Neural cell (in vitro differentiated cells): ENCODE data around the gene RXRB.

Experiments used
- EZH2 ChIP-seq: fragments of 200-600, 300-800 bp; shearing (Covaris generic), sonication (generic); IDR thresholded peaks from 2 replicates; pipeline ENCODE4 v1.6.1; 2014; ENCODE audit warnings: antibody characterized with exemption, low read length, borderline replicate concordance, mild to moderate bottlenecking; ENCODE audit not compliant: insufficient read depth, poor library complexity, severe bottlenecking
- MXI1 ChIP-seq: fragments of 450-650 bp; conservative IDR thresholded peaks from 2 replicates; pipeline ENCODE4 v1.6.1; 2014; ENCODE audit warnings: antibody characterized with exemption, mild to moderate bottlenecking; ENCODE audit not compliant: poor library complexity, severe bottlenecking
- POLR2AphosphoS5 ChIP-seq: IDR thresholded peaks from 2 replicates; pipeline ENCODE4 v1.6.1; 2012
- RAD21 ChIP-seq: fragments of 450-650 bp; conservative IDR thresholded peaks from 2 replicates; pipeline ENCODE4 v1.6.1; 2014; ENCODE audit warnings: antibody characterized with exemption, mild to moderate bottlenecking, moderate library complexity
- TAF1 ChIP-seq: IDR thresholded peaks from 2 replicates; pipeline ENCODE4 v1.6.1; 2012; ENCODE audit warnings: low read depth
- TF ChIP-seq, protein P1 (sequence below): fragments of 450-650 bp; IDR thresholded peaks from 2 replicates; pipeline ENCODE4 v1.5.1; 2014; ENCODE audit warnings: antibody characterized with exemption, mild to moderate bottlenecking, moderate library complexity; ENCODE audit not compliant: poor library complexity, severe bottlenecking

DNA sequence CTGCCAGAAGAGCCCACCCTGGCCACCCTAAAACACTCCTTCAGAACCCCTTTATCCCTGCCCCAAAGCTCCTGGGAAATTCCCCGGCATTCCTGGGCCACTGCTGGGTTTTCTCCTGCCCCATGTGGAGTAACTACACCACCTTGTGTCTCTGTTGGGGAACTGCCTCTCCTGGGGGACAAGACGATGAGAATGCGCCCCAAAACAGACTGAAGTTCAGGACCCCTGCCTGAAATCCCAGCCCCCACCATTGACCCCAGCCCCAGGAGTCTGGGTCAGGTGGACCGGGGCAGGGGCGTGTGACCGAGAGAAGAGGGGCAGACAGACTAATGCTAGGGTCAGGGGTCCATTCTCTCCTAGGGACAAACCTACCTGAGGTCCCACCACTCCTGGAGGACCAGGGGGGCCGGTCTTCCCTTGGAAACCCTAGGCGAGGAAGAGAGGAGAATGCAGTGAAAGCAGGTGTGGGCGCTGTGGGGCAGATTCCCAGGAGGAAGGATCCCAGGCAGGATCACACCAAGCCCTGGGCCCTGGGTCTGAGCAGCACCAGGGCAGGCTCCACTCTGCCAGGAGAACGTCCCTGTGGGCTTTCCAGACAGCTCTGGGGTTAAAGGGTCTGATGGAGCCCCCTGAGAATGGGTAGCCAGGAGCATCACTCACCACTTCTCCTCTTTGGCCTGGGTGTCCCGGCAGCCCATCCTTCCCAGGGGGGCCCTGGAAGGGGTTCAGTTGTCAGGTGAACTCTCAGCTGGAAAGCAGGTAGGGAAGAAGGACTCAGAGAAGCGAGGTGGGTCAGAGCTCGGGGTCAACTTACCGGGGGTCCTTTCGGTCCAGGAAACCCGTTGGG, 27.6 kb downstream of the RXRB start:
- TF ChIP-seq, protein P1, sequence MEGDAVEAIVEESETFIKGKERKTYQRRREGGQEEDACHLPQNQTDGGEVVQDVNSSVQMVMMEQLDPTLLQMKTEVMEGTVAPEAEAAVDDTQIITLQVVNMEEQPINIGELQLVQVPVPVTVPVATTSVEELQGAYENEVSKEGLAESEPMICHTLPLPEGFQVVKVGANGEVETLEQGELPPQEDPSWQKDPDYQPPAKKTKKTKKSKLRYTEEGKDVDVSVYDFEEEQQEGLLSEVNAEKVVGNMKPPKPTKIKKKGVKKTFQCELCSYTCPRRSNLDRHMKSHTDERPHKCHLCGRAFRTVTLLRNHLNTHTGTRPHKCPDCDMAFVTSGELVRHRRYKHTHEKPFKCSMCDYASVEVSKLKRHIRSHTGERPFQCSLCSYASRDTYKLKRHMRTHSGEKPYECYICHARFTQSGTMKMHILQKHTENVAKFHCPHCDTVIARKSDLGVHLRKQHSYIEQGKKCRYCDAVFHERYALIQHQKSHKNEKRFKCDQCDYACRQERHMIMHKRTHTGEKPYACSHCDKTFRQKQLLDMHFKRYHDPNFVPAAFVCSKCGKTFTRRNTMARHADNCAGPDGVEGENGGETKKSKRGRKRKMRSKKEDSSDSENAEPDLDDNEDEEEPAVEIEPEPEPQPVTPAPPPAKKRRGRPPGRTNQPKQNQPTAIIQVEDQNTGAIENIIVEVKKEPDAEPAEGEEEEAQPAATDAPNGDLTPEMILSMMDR: peak; percentile 44
- no peak for TF ChIP-seq EZH2
- no peak for TF ChIP-seq TAF1
- peak; percentile 46 for TF ChIP-seq RAD21
- TF ChIP-seq POLR2AphosphoS5: no peak
- no peak for TF ChIP-seq MXI1
